HG03159 (cell line): ENCODE data around the gene GDPD2.

Experiments
- ATAC-seq: cut with Tn5 transposase; IDR thresholded peaks from one replicate; pipeline ENCODE4 v1.9.1; 2021; ENCODE audit warnings: mild to moderate bottlenecking, moderate library complexity; ENCODE audit not compliant: unreplicated experiment

The GDPD2 gene

GRCh38 chrX:70437011-70437410, 13.9 kb downstream of the GDPD2 start:
- ATAC-seq: no peak

DNA sequence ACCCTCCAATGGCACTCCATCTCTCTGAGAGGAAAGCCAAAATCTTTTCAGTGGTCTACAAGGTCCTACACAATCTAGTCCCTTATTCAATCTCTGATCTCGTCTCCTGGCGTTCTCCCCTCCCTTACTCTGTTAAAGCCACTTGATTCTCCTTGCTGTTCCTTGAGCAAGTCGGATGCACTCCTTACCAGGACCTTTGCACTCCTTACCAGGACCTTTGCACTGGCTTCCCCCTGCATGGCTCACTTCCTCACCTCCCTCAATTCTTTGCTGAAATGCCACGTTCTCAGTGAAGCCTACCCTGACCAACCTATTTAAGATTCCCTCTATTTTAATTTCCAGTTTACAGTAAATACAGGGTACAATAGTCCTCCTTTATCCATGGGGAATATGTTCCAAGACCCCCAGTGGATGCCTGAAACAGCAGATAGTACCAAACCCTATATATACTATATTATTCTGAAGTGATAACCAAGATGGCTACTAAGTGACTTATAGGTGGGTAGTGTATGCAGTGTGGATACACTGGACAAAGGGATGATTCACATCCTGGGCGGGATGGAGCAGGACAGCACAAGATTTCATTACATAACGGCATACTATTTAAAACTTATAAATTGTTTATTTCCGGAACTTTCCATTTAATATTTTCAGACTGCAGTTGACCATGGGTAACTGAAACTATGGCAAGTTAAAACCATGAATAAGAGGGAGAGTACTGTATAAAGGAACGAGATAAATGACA, 15.0 kb downstream of the GDPD2 start:
- ATAC-seq: no peak

- ATAC-seq: no peak
Observed at GRCh38 chrX:70439016-70439415, 15.9 kb downstream of the GDPD2 start.

DNA sequence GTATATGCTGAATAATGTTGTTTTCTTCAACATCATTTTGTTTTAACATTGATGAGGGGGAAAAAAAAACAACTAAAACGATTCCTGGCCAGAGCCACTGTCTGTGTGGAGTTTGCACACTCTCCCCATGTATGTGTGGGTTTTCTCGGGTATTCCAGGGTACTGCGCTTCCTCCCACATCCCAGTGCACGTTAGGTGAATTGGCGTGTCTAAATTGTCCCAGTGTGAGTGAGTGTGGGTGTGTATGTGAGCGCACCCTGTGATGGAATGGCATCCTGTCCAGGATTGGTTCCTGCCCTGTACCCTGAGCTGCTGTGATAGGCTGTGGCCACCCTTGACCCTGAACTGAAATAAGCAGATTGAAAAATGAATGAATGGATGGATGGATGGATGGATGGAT, 19.1 kb downstream of the GDPD2 start:
- no peak for ATAC-seq

DNA sequence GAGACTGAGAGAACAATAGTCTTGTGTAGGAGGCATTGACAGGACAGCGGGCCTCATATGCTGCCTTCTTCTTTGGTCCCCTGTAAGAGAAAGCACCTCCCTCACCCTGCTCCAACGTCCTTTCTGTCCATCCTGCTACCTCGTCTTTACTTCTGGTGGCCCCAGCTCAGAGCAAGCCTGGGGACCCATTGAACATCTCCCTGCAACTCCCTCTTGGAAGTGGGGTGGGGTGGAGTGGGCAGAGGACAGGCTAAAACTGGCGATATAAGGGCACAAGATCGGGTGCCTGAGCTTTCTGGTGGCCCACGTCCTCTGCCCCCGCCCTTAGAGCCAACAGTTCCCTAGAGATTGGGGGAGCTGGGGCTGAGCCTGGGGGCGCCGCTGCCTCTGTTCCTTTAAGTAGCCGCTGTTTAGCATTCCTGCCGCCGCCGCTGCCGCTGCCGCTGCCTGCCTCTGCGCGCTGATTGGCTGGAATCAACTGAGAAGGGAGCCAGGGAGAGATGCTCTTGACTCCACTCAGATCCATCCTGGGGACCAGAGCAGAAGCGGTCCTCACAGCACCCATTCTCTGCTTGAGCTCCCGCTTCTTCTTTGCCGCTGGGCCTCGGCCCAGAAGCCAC, 21.3 kb downstream of the GDPD2 start, which contains the start of gene DLG3:
DLG3 (plus strand) TSS at position 510 of the 620 bp plus-strand sequence. CDS start 367 bp downstream, outside the sequence.
- no peak for ATAC-seq

- no peak for ATAC-seq
Observed at GRCh38 chrX:70444946-70445656, 22.0 kb downstream of the GDPD2 start.

DNA sequence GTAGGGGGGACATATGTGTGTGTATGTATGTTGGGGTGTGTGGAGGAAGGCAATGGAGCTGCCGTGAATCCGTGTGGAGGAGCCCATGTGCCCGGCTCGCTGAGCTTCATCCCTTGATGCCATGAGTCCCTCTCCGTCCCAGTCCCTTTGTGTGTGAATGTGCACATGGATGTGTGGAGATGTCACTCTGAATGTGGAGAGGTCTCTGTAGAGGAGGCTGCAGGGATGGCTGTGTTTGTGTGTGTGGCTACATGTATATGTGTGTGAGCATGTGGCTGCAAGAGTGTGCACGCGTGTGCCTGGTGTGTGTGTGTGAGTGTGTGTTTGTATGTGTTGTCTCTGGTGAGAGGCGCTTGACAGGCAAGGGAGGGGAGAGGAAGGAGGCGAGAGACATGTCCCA, 22.8 kb downstream of the GDPD2 start:
- ATAC-seq: no peak

DNA sequence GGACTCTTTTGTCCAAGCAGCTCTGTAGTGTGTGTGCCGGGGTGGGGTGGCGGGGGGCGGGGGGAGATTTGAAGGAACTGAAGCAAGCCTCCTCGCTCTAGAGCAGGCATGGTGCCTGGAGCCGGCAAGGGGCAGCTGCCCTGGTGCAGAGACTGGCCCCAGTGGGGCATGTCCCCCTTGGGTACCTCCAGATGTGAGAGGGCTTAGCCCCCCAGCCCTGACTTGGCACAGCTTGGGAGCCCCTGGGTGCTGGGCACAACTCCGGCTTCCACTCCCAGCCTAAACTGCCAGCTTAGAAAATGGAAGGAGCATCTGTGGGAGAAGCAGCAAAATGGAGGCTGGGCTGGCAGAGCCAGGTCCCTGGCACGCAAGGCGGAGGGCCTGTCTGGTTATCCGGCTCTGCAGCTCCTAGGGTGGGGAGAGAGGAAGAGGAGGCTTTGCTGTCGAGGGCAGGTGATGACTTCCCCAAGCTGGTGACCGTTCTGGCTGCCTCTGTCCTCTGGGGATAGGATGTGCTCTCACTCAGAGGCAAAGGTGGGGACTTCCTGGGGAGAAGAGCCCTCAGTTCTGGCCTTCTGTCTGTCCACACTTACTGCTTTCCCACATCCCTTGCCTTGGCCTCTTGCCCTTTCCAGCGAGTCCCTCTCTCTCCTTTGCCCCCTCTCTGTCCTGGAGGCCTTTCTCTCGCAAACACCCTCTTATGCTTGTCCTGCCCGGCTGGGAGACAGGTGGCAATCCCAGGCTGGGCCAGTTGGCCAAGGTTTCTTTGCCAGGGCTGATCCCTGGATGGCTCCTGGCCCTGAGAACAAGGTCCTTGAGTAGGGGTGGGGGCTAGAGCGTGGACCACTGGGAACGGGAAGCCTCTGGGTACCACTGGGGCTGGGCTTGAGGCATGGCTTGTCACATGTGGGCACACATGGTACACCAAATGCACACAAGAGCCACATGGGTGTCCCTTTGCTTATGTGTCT, 23.6 kb downstream of the GDPD2 start:
- ATAC-seq: no peak

DNA sequence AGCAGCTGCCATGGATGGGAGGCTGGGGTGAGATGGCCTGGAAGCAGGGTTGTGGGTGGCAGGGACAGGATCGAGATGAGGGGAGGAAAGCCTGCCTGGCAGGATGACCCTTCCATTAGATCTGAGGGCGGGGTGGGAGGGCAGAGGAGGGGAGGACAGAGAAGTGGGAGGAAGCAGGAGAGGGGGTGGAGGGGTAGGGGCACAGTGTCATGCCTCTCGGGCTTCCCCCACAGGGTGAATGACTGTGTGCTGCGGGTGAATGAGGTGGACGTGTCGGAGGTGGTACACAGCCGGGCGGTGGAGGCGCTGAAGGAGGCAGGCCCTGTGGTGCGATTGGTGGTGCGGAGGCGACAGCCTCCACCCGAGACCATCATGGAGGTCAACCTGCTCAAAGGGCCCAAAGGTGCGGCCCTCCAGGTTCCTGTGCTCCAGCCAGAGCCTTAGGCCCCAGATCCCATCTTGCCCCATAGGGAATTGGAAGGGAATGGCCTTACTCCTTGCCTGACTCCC, 26.4 kb downstream of the GDPD2 start:
- no peak for ATAC-seq

DNA sequence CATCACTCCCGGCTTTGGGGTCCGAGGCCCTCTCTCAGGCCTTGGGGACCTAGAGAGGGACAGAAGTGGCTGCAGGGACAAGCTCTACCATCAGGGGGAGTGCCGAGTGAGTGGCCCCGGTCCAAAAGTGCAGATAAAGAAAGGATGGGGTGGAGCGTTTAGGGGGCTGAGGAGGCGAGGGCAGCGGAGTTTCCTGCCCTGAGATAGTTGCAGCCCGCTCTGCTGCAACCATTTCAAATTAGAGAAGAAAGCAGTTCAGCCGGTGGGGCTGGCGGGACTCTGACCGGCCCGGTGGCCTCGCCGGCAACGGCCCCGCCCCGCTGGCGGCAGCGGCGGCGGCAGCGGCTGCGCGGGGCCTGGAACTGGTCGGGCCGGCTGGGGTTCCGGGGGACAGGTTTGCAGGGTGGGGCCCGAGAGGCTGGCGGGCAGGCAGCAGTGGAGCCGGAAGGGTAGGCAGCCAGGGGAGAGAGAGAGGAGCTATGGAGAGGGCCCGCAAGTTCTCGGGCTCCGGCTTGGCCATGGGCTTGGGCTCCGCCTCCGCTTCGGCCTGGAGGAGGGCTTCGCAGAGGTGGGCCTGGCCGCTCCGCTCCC, 29.1 kb downstream of the GDPD2 start:
- peak; percentile 34 for ATAC-seq

DNA sequence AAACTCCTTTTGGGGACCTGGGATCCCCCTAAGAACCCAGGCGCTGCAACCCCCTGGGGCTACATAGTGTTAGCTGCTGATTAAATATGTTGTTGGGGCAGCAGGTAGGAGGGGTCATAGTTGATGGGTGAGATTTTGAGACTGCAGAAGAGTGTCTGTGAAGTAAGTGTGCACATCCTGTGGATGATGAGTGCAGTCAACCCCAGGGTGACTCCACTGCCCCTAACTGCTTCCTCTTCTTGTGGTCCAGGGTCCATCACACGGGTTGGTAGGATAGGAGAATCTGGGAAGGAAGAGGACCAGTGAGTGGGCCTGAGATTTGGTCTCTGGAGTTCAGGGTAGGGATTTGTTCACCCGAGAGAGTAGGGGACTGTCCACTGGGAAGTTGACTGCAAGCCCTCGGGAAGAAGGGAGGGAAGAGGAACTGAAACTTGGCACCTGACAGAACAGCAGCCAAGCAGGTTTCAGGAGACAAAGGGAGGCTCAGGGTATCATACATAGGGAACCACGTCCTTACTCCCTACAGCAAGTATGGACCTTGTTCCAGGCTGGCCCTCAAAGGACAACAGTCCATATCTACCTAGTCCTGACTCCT, 30.0 kb downstream of the GDPD2 start:
- ATAC-seq: no peak

- peak; percentile 51 for ATAC-seq
Observed at GRCh38 chrX:70454441-70455365, 31.6 kb downstream of the GDPD2 start.

DNA sequence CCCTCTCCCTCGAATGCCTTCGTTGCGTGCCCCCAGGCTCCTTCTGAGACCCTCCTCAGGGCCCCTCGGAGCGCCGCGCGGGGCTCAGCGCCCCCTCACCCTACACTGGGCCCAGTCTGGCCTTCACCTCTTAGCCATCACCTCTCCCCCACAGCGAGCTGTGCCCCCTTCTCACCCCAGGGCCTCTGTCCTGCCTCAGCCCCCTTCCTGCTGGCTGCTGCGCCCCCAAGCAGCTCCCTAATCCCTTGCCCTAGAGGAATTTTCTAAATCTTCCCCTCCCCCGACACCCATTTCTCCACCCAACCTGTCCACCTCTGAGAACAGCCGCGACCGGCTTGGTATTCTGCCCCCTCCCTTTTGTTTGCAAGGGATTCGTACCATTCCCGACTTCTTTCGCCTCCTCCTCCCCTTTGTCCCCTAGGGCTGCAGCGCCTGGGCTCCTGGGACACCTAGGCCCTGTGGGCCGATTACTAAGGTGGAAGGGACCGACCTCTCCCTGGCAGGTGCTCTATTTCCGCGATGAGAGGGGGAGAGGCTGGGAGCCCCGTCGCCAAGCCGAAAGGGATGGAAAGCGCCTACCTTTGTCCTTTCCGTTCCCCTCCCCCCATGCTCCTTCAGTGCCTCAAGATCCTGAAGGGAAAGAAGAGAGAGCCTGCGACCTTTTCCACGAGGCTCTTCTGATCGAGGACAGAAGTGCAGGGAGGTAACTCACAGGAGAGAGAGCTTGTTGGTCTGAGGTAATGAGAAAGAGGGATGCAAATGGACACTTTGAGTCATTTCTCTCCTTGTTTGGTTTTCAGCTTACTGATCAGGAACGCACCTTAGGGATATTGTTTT, 32.5 kb downstream of the GDPD2 start:
- no peak for ATAC-seq

DNA sequence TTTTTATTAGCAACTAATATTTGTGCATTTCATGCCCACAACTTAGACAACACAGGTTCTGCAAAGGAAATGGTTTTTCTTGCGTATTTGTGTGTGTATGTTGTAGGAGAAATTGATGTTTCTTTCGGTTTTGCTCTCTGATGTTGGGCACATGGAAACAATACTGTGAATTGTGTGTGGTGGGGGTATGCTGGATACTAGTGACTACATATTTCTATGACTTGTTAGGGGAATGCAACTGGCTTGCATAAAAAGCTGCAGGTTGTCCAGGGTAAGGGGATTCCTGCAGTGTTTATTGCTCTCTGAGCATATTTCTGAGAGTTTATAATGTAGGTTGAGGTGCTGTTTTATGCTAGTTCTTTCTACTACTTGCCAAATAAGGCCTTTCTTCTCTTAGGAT, 33.1 kb downstream of the GDPD2 start:
- ATAC-seq: no peak

DNA sequence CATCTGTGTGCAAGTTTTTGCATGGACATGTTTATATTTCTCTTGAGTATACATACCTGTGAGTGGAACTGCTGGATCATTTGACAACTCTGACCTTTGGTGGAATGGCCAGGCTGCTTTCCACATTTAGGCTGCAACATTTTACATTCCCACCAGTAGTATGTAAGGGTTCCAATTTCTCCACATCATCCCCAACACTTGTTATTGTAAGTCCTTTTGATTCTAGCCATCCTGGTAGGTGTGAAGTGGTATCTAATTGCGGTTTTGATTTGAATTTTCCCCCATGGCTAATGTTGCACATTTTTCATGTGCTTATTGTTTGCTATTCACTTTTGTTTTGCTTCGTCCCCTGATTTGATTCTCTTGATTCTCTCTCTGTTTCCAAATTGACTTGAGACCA, 37.9 kb downstream of the GDPD2 start:
- ATAC-seq: no peak

GRCh38 chrX:70464051-70464450, 40.9 kb downstream of the GDPD2 start:
- no peak for ATAC-seq

DNA sequence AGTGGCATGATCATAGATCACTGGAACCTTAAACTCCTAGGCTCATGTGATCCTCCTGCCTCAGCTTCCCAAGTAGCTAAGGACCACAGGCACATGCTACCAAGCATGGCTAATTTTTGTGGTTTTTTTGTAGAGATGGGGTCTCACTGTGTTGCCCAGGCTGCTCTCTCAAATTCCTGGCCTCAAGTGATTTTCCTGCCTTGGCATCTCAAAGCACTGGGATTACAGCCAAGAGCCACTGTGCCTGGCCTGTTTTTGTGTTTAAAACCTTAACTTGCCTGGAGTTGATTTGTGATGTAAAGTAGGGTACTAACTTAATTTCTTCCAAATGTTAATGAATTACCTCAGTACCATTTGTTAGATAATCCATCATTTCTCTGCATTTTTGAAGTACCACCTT, 43.9 kb downstream of the GDPD2 start:
- no peak for ATAC-seq

GRCh38 chrX:70468709-70469108, 45.6 kb downstream of the GDPD2 start:
- no peak for ATAC-seq
